Bronchial epithelial cell (primary cell): ENCODE data around the gene GPSM1. TPM values are rescaled to one million over a fixed set of nuclear protein-coding genes. Genes with fewer than 3 reads are reported as not detected.

Source experiments
- DNase-seq: peaks from one replicate; pipeline ENCODE4 v3.0.0-alpha.2; 2010; ENCODE audit warnings: low read depth
- FAIRE-seq: peaks from 2 replicates; lab custom pipeline; 2011; peaks lifted over from hg19 to GRCh38; lab: Jason Lieb, UNC
- H3K27me3 ChIP-seq: 2 replicates; pipeline ENCODE4 v1.5.1; 2011; ENCODE audit warnings: low read length; ENCODE audit not compliant: control insufficient read depth, insufficient read depth
- H3K36me3 ChIP-seq: 2 replicates; pipeline ENCODE4 v1.5.1; 2011; ENCODE audit warnings: low read length; ENCODE audit not compliant: control insufficient read depth, insufficient read depth
- H3K4me3 ChIP-seq: 2 replicates; pipeline ENCODE4 v1.5.1; 2011; ENCODE audit warnings: mild to moderate bottlenecking, low read depth, low read length, control low read depth
- CTCF ChIP-seq: IDR thresholded peaks from 2 replicates; pipeline ENCODE4 v1.5.1; 2011; ENCODE audit warnings: mild to moderate bottlenecking, moderate library complexity, low read length, control low read depth, inconsistent platforms; ENCODE audit not compliant: insufficient read depth, severe bottlenecking
- total RNA-seq: library from RNA; depleted of rRNA; stranded (reverse); fragments of >200 nt; gene quantifications from 2 replicates; pipeline ENCODE4 v1.2.1, GENCODE V29; 2014

Gene GPSM1
- total RNA-seq, 1 donor from 2014 or later: 13.4 TPM

GRCh38 chr9:136292591-136293448 is 34.5 kb upstream of the GPSM1 start:
- no peaks in the 10 kb centered on the region for H3K27me3 ChIP-seq
- no peak for TF ChIP-seq CTCF
- no peak overlapping the region for H3K4me3 ChIP-seq
- FAIRE-seq (no peak), DNase-seq (no peak)
- H3K36me3 ChIP-seq: no peaks in the 10 kb centered on the region

GRCh38 chr9:136293476-136294077 is 33.8 kb upstream of the GPSM1 start:
- TF ChIP-seq CTCF: no peak
- H3K36me3 ChIP-seq: no peaks in the 10 kb centered on the region
- no peaks in the 10 kb centered on the region for H3K27me3 ChIP-seq
- DNase-seq: no peak
- no peak for FAIRE-seq
- H3K4me3 ChIP-seq: no peak overlapping the region

GRCh38 chr9:136294437-136294836 is 32.9 kb upstream of the GPSM1 start:
- FAIRE-seq (no peak), DNase-seq (no peak)
- H3K27me3 ChIP-seq: peaks cover 1% of the 10 kb centered on the region
- no peaks in the 10 kb centered on the region for H3K36me3 ChIP-seq
- no peak for TF ChIP-seq CTCF
- no peak overlapping the region for H3K4me3 ChIP-seq

- DNase-seq (no peak), FAIRE-seq (no peak)
- H3K27me3 ChIP-seq: peaks cover 1% of the 10 kb centered on the region
- H3K4me3 ChIP-seq: no peak overlapping the region
- no peak for TF ChIP-seq CTCF
- H3K36me3 ChIP-seq: no peaks in the 10 kb centered on the region
Measured at GRCh38 chr9:136295055-136295454, 32.3 kb upstream of the GPSM1 start.

- DNase-seq (no peak), FAIRE-seq (no peak)
- Histone ChIP-seq H3K27me3 (peaks cover 1% of the 10 kb centered on the region), H3K36me3 (no peaks in the 10 kb centered on the region), H3K4me3 (no peak overlapping the region)
- no peak for TF ChIP-seq CTCF
Measured at GRCh38 chr9:136295542-136296433, 31.6 kb upstream of the GPSM1 start.
